Muscle layer of colon (tissue), 2 donors: ENCODE data around the gene SLC25A36.
"Not testable (repeated sequence)": the region's sequence is repeated elsewhere in the genome, so short reads cannot be mapped to it uniquely, and the experiment has no call there.

Source experiments
- H3K27ac ChIP-seq: one replicate; pipeline ENCODE4 v1.7.0; 2013; ENCODE audit warnings: low read depth, mild to moderate bottlenecking, low read length, moderate library complexity
- H3K27me3 ChIP-seq, 2 donors: one replicate each; pipeline ENCODE4 v1.7.0; 2013; ENCODE audit warnings: low read length in 2 of 2, mild to moderate bottlenecking in 2 of 2; ENCODE audit not compliant: insufficient read depth in 2 of 2, control insufficient read depth in 1 of 2
- H3K36me3 ChIP-seq: one replicate; pipeline ENCODE4 v1.7.0; 2013; ENCODE audit warnings: mild to moderate bottlenecking, low read length; ENCODE audit not compliant: insufficient read depth
- H3K4me1 ChIP-seq: one replicate; pipeline ENCODE4 v1.7.0; 2013; ENCODE audit warnings: mild to moderate bottlenecking, low read length; ENCODE audit not compliant: insufficient read depth
- H3K4me3 ChIP-seq, 2 donors: one replicate each; pipeline ENCODE4 v1.7.0; 2013; ENCODE audit warnings: low read length in 2 of 2, low read depth in 1 of 2, mild to moderate bottlenecking in 1 of 2, moderate library complexity in 1 of 2
- H3K9ac ChIP-seq: one replicate; pipeline ENCODE4 v1.7.0; 2013; ENCODE audit warnings: low read length
- H3K9me3 ChIP-seq: one replicate; pipeline ENCODE4 v1.7.0; 2013; ENCODE audit warnings: mild to moderate bottlenecking, low read length
- donor health status: abdominal sarcoma.
- donor health status: Adenocarcinoma of cecum.

The SLC25A36 gene

GRCh38 chr3:140953028-140953960 lies 11.7 kb downstream of the SLC25A36 start:
- H3K9me3 ChIP-seq, result no peaks in the 10 kb centered on the region
- H3K4me1 ChIP-seq, result peaks cover 10% of the 10 kb centered on the region
- H3K4me3 ChIP-seq, result no peak overlapping the region
- H3K36me3 ChIP-seq, result peaks cover 4% of the 10 kb centered on the region
- H3K9ac ChIP-seq, result no peak overlapping the region
- no peak overlapping the region for H3K27ac ChIP-seq
- no peaks in the 10 kb centered on the region for H3K27me3 ChIP-seq

- Histone ChIP-seq H3K9ac (no peak overlapping the region), H3K4me1 (peaks cover 10% of the 10 kb centered on the region), H3K36me3 (peaks cover 5% of the 10 kb centered on the region), H3K27ac (no peak overlapping the region), H3K9me3 (no peaks in the 10 kb centered on the region), H3K4me3 (no peak overlapping the region), H3K27me3 (no peaks in the 10 kb centered on the region)
These were observed 12.9 kb downstream of the SLC25A36 start for GRCh38 chr3:140954576-140954975.

- no peak overlapping the region for H3K4me3 ChIP-seq
- H3K36me3 ChIP-seq, result peaks cover 11% of the 10 kb centered on the region
- no peak overlapping the region for H3K9ac ChIP-seq
- H3K27me3 ChIP-seq, result no peaks in the 10 kb centered on the region
- no peaks in the 10 kb centered on the region for H3K9me3 ChIP-seq
- no peak overlapping the region for H3K27ac ChIP-seq
- H3K4me1 ChIP-seq, result peaks cover 10% of the 10 kb centered on the region
These were observed 14.0 kb downstream of the SLC25A36 start for GRCh38 chr3:140955645-140956044.

- H3K4me3 ChIP-seq, result no peak overlapping the region
- H3K27me3 ChIP-seq, result no peaks in the 10 kb centered on the region
- H3K4me1 ChIP-seq, result peaks cover 10% of the 10 kb centered on the region
- peaks cover 15% of the 10 kb centered on the region for H3K36me3 ChIP-seq
- H3K9me3 ChIP-seq, result no peaks in the 10 kb centered on the region
- H3K27ac ChIP-seq, result no peak overlapping the region
- no peak overlapping the region for H3K9ac ChIP-seq
These were observed 14.6 kb downstream of the SLC25A36 start for GRCh38 chr3:140956058-140956835.

- Histone ChIP-seq H3K27me3 (no peaks in the 10 kb centered on the region), H3K4me1 (no peaks in the 10 kb centered on the region), H3K9me3 (no peaks in the 10 kb centered on the region), H3K27ac (no peak overlapping the region), H3K36me3 (peaks cover 9% of the 10 kb centered on the region), H3K9ac (no peak overlapping the region), H3K4me3 (no peak overlapping the region)
These were observed 31.2 kb downstream of the SLC25A36 start for GRCh38 chr3:140972833-140973232.

- Histone ChIP-seq H3K4me1 (no peaks in the 10 kb centered on the region), H3K27ac (no peak overlapping the region), H3K9ac (no peak overlapping the region), H3K36me3 (peaks cover 9% of the 10 kb centered on the region), H3K27me3 (no peaks in the 10 kb centered on the region), H3K4me3 (no peak overlapping the region), H3K9me3 (no peaks in the 10 kb centered on the region)
These were observed 33.3 kb downstream of the SLC25A36 start for GRCh38 chr3:140974900-140975299.

- Histone ChIP-seq H3K36me3 (peaks cover 9% of the 10 kb centered on the region), H3K9ac (no peak overlapping the region), H3K27ac (no peak overlapping the region), H3K4me1 (no peaks in the 10 kb centered on the region), H3K9me3 (no peaks in the 10 kb centered on the region), H3K27me3 (no peaks in the 10 kb centered on the region), H3K4me3 (no peak overlapping the region)
These were observed 39.0 kb downstream of the SLC25A36 start for GRCh38 chr3:140980663-140981062.

- not testable (repeated sequence) for H3K27me3 ChIP-seq, H3K36me3 ChIP-seq, H3K27ac ChIP-seq, H3K4me3 ChIP-seq, H3K9ac ChIP-seq, H3K4me1 ChIP-seq, H3K9me3 ChIP-seq
These were observed 46.2 kb downstream of the SLC25A36 start for GRCh38 chr3:140987792-140988191.

- Histone ChIP-seq H3K27ac (no peak overlapping the region), H3K4me3 (no peak overlapping the region), H3K9me3 (no peaks in the 10 kb centered on the region), H3K36me3 (no peaks in the 10 kb centered on the region), H3K4me1 (no peaks in the 10 kb centered on the region), H3K9ac (no peak overlapping the region), H3K27me3 (no peaks in the 10 kb centered on the region)
These were observed 52.7 kb downstream of the SLC25A36 start for GRCh38 chr3:140994316-140994715.

GRCh38 chr3:140994861-140995260 lies 53.2 kb downstream of the SLC25A36 start:
- H3K9me3 ChIP-seq, H3K36me3 ChIP-seq, H3K9ac ChIP-seq, H3K4me1 ChIP-seq, H3K27ac ChIP-seq, H3K4me3 ChIP-seq, H3K27me3 ChIP-seq: not testable (repeated sequence)

GRCh38 chr3:140995881-140996280 lies 54.2 kb downstream of the SLC25A36 start:
- Histone ChIP-seq H3K9ac (no peak overlapping the region), H3K4me3 (no peak overlapping the region)

More at GRCh38 chr3:140995881-140996280, 54.2 kb downstream of the SLC25A36 start:
- H3K9me3 ChIP-seq, result no peaks in the 10 kb centered on the region
- no peaks in the 10 kb centered on the region for H3K27me3 ChIP-seq
- H3K36me3 ChIP-seq, result no peaks in the 10 kb centered on the region
- no peaks in the 10 kb centered on the region for H3K4me1 ChIP-seq
- no peak overlapping the region for H3K27ac ChIP-seq
